Caki2 (cell line): ENCODE results near the gene CRAMP1. TPM values are rescaled to one million over a fixed set of nuclear protein-coding genes. Genes with fewer than 3 reads are reported as not detected.

Source experiments
- DNase-seq: peaks from one replicate; pipeline ENCODE4 v3.0.0-alpha.2; 2015; ENCODE audit warnings: low read depth
- in situ Hi-C: cut with HindIII; loops from 2 replicates; pipeline ENCODE4 v1.10.0; 2016; ENCODE audit warnings: low sequenced_read_pairs, low pct_unique_long_range_greater_than_20kb, mixed read lengths
- total RNA-seq: library from RNA; depleted of rRNA; stranded (reverse); fragments of >200 nt; shearing (Covaris generic); gene quantifications from 2 replicates; pipeline ENCODE4 v1.2.3, GENCODE V29; 2014; ENCODE audit warnings: low replicate concordance

CRAMP1 gene
- total RNA-seq, 1 experiment from 2014 or later = 4.1 TPM

GRCh38 chr16:1667916-1668315 lies 55.8 kb downstream of the CRAMP1 start:
- no peak for DNase-seq
- in situ Hi-C loops = no loop called here

DNA sequence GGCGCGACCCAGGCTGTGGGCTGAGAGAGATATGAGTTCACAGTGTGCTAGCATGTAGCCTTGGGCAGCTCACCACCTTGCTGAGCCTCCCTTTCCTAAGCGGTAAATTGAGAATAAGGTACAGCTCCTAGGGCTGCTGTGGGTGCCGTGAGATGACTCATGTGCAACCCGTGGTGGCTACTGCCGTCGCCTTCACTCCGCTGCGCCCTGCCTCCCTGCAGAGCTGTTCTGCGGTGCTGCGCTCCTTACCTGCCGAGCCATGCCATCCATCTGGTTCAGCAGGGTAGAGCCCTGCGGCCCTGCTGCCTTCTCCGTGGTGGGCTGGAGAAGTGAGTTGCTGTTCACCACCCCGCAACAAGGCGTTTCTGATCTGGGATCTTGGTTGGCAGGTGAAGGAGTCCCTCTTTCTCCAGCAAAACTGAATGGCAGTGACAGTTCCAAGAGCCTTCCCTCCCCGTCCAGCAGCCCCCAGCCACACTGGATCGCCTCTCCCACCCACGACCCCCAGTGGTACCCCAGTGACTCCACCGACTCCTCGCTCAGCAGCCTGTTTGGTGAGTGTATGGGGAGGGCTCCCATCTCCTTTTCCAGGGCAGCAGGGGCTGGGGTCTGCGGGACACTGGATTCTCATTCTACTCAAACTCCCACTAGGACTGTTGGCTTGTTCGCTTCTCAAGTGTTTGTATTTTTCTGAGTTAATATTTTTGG lies 56.6 kb downstream of the CRAMP1 start:
- DNase-seq = no peak
- in situ Hi-C loops = no loop called here

- in situ Hi-C loops = no loop called here
- DNase-seq = no peak
Observed at GRCh38 chr16:1669698-1670097, 57.5 kb downstream of the CRAMP1 start.

GRCh38 chr16:1670371-1670770 lies 58.2 kb downstream of the CRAMP1 start:
- no peak for DNase-seq
- in situ Hi-C loops = no loop called here

DNA sequence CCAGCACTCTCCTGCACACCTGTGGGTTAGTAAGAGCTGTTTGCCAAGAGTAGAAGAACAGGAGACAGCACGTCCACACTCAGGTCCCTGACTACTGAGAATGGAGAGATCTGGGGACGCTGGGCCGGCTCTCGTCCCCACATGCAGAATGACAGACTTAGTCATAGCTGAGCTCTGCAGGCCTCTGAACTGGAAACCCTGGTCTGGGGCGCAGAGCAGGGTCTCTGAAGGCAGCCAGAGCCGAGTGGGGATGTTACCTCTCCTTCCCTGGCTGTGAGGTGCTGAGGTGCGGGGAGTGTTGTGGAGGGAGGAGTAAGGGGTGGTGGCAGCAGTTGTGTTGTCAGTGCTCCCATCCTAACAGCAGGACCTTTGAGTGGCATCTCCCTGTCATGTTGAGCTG lies 58.7 kb downstream of the CRAMP1 start:
- no peak for DNase-seq
- in situ Hi-C loops = no loop called here

DNA sequence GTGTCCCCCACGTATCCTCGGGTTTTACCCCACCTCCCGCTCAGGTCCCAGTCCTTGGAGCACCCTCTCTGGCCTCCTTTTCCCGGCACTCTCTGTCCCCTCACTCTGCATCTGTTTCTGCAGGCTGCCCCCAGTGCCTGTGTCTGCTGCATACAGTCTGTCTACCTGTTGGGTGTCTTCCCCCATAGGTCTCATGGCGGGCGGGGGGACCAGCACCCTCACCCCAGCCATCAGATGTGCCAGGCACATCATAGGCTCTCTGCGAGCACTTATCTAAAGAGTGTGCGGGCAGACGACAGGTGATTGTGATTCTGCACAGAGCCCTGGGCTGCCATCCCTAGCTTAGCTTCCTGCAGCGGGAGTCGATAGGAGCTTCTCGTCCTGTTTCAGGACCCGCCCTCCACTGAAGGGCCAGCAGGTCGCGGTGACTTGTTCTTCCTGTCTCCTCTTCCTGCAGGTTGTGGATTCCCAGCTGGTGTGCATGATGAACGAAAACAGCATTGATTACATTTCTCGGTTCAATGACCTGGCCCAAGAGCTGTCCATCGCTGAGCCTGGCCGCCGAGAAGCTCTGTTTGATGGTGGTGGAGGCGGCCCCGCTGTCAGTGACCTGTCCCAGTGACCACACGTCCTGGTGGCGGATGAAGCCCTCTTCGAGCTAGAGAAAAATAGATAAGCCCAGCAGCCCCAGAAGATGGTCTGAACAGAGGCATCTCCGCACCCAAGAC lies 61.4 kb downstream of the CRAMP1 start:
- no peak for DNase-seq
- in situ Hi-C loops = no loop called here

DNA sequence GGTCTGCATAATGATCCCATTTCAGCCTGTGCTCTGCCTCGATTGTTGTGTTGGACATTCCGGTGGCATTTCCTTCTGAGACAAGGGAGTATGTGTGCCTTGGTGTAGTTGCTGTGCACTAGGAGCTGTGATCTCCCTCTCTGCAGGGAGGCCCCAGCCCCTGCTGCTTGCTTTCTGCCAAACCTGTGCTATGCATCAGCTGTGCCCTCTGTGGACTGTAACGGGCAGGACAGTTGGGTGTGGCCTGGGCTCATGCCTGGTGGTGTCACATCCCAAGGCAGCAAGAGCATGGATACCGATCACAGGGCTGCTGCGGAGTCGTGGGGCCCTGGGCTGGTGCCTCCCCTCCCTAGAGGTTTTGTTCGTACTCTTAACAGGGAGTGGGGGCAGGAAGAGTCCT lies 62.1 kb downstream of the CRAMP1 start:
- DNase-seq = no peak
- in situ Hi-C loops = no loop called here

GRCh38 chr16:1674751-1675664 lies 62.8 kb downstream of the CRAMP1 start:
- no peak for DNase-seq
- in situ Hi-C loops = no loop called here

DNA sequence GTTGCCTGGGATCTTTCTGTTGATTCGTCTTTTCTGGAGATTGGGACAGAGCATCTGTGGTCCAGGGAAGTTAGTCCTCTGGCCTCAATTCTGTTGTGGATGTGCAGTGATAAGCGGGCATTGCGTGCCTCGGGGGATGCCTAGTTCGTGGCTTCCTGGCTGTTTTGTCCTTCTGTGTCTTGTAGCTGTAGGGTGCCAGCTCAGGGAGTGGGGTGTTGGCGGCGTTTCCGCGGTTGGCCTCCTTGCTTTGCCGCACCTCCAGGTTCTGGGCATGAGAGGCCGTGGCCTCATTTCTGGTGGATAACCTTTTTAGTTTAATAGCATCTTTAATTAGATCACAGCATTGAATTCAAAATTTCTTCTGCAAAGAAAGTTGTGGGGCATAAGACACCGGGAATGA lies 64.5 kb downstream of the CRAMP1 start:
- in situ Hi-C loops = no loop called here
- DNase-seq = no peak

DNA sequence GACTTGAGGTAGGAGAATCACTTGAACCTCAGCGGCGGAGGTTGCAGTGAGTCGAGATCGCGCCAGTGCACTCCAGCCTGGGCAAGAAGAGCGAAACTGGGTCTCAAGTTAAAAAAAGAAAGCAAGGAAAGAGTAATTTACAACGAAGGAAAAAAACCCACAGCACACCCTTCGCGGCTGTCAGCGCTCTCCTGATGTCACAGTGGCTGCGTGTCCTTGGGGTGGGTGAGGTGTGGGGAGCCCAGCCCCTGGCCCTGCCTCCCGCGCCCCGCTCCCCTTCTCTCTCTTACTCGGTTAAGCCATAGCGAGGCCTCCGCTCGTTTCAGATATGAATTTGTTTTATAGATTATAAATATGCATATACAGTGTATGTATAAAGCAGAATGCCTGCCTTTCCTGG lies 65.2 kb downstream of the CRAMP1 start:
- in situ Hi-C loops = no loop called here
- DNase-seq = no peak

GRCh38 chr16:1677942-1678499 lies 65.9 kb downstream of the CRAMP1 start, which contains the start of gene JPT2:
TSS of gene JPT2 (plus strand) at chr16:1678279. CDS start at chr16:1678313, 34 bp downstream.
- in situ Hi-C loops = no loop called here
- DNase-seq = peak; percentile 99

DNA sequence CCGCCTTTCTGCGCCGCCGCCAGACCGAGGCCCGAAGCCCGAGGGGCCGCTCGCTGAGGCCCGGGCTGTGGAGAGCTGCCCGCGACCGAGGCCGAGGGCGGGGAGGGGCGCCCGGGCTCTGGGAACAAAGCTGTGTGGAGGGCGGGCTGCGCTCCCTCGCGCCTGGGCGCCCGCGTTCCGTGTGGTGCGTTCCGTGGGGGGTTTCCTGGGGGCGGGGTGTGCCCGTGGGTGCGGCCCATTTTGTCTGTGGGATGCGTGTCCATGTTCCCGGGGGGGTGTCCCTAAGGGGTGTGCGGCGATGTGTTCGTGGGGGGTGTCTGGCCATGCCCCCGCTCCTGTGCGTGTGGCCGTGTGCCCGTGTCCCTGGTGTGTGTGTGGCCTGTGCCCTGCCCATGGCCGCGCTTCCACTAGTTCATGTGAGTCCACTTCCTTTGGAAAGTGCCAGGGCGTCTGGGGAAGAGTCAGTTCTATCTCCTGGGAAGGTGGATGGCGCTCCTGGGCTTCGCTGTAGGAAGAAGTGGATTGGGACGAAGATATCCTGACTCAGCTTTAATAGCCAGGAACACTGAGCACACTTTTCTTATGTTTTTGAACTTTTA lies 66.4 kb downstream of the CRAMP1 start:
- in situ Hi-C loops = no loop called here
- DNase-seq = peak; percentile 84

DNA sequence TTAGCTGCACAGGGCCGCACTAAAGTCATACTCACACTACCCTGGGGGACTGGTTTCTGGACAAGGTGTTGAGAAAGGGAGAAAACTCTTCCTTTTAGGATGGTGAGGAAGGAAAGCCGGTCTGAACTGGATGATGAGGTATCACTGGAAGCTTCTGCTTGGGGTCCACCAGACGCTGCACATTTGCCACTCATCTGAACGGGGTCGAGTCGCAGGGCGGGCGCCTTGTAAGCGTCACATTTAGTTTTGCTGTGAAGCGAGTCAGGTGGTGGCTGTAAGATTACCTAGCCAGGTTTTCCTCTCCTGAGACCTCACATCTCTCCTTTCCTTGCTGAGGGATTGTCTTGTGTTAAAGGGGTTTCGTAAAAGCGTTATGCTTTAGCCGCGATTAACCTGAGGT lies 68.2 kb downstream of the CRAMP1 start:
- DNase-seq = no peak
- in situ Hi-C loops = no loop called here

- no peak for DNase-seq
- in situ Hi-C loops = no loop called here
Observed at GRCh38 chr16:1681032-1681431, 68.9 kb downstream of the CRAMP1 start.

- in situ Hi-C loops = no loop called here
- DNase-seq = peak; percentile 95
Observed at GRCh38 chr16:1687427-1688316, 75.5 kb downstream of the CRAMP1 start.

- peak; percentile 99 for DNase-seq
- in situ Hi-C loops = no loop called here
Observed at GRCh38 chr16:1688807-1689560, 76.8 kb downstream of the CRAMP1 start.

DNA sequence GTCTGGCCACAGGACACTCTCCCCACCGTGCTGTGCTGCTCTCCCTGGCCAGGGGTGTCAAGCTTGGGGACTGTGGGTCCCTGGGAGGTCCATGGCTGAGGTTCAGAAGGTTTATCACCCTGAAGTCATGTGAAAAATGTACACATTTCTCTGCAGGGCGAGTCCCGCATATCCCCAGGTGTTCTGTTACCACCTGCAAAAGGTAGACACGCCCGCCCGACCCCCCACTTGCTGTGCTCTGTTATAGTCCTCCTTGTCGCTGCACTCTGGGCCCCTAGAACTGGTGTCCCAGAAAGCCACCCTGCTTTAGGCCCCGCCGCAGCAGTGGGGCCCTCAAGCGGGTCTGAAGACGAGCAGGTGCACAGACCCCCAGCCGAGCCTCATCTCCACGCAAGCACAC lies 77.7 kb downstream of the CRAMP1 start:
- in situ Hi-C loops = no loop called here

More for the DNA sequence above, 77.7 kb downstream of the CRAMP1 start:
- no peak for DNase-seq
